Fibroblast of lung (primary cell): Measurements from ENCODE around the gene HTR3B.

ENCODE experiments used
- CTCF ChIP-seq, 2 donors: IDR thresholded peaks in 1 of 2; conservative IDR thresholded peaks in 1 of 2; 1 replicate in 1 of 2; 2 replicates in 1 of 2; pipeline ENCODE4 v1.5.1; 2011 to 2012; ENCODE audit warnings: low read length in 2 of 2, control low read depth in 1 of 2, inconsistent platforms in 1 of 2, low read depth in 1 of 2, mild to moderate bottlenecking in 1 of 2
- EZH2 ChIP-seq: IDR thresholded peaks from 2 replicates; pipeline ENCODE4 v1.5.1; 2012; ENCODE audit warnings: low read length, control low read depth, mild to moderate bottlenecking; ENCODE audit errors: missing control alignments

- TF ChIP-seq CTCF (conservative IDR thresholded peaks at IDR 0.05 in 1 of 2, IDR thresholded peaks at IDR 0.05 in 1 of 2; ENCODE audit: low read depth in 1 of 2, low read length in 2 of 2) = no peak
- no peak for TF ChIP-seq EZH2
Measured at GRCh38 chr11:113865873-113866272, 38.7 kb upstream of the HTR3B start.
